LNCAP (cell line): Measurements from ENCODE around the gene NEK11.

Experiments
- TF ChIP-seq, protein P1 (sequence below): fragments of 450-650 bp; IDR thresholded peaks from 2 replicates; pipeline ENCODE4 v1.5.1; 2017; ENCODE audit warnings: mild to moderate bottlenecking

NEK11 gene

DNA sequence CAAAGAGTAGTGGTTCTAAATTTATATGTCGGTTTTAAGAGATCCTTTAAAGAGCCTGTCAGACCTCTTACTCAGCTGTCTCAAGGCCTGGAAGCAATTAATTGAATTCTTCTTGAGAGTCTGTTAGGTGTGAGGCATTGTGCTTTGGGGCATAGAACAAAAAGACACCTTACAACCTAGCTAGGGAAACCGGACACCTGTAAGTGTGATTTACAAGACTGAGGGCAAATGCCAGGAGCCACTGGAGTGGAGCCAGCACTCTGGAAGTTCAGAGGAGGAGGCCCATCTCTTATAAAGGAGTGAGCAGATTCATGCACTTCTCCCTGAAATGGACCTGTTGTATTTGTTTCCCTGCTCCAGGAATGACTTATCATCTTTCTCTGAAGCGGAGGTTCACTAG is 257.2 kb downstream of the NEK11 start:
- TF ChIP-seq, protein P1, sequence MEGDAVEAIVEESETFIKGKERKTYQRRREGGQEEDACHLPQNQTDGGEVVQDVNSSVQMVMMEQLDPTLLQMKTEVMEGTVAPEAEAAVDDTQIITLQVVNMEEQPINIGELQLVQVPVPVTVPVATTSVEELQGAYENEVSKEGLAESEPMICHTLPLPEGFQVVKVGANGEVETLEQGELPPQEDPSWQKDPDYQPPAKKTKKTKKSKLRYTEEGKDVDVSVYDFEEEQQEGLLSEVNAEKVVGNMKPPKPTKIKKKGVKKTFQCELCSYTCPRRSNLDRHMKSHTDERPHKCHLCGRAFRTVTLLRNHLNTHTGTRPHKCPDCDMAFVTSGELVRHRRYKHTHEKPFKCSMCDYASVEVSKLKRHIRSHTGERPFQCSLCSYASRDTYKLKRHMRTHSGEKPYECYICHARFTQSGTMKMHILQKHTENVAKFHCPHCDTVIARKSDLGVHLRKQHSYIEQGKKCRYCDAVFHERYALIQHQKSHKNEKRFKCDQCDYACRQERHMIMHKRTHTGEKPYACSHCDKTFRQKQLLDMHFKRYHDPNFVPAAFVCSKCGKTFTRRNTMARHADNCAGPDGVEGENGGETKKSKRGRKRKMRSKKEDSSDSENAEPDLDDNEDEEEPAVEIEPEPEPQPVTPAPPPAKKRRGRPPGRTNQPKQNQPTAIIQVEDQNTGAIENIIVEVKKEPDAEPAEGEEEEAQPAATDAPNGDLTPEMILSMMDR, result no peak

DNA sequence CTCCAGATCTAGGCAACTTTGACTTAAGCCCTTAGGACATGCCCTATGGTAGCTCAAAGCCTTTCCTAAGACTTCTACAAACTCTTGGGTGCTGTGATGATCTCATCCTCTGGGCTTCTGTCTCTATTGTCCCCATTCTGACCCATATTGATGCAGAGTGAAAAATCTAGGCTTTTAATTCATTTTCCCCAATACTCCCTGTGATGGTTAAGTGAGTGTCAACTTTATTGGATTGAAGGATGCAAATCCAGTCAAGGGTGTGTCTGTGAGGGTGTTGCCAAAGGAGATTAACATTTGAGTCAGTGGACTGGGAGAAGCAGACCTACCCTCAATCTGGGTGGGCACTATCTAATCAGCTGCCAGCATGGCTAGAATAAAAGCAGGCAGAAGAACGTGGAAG is 257.6 kb downstream of the NEK11 start:
- TF ChIP-seq, protein P1, result no peak

DNA sequence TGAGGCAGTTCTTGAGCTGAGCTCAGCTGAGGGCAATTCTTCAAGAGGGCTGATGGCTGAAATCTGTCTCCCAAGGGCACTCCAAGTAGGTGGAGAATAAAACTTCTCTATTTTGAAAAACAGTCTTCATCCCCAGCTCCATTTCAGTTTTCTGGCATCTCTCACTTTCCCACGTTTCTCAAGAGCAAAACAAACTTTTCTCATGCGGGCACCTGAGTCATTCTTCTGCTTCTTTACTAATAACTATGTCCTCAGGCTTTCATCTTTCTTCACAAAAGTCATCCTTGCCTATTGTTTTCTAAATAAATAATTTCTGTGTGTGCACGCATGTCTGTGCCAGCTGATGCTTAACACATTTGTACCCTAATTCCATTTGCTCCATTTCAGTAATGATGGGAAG is 258.8 kb downstream of the NEK11 start:
- TF ChIP-seq, protein P1, result no peak

DNA sequence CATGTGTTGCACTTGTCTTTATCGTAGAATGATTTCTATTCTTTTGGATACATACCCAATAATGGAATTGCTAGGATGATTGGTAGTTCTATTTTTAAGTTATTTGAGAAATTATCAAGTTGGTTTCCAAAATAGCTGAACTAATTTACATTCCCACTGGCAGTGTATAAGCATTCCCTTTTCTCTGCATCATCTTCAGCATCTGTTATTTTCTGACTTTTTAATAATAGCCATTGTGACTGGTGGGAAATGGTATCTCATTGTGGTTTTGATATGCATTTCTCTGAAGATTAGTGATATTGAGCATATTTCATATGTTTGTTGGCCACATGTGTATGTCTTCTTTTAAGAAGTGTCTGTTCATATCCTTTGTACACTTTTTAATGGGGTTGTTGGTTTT is 273.2 kb downstream of the NEK11 start:
- TF ChIP-seq, protein P1, result no peak

DNA sequence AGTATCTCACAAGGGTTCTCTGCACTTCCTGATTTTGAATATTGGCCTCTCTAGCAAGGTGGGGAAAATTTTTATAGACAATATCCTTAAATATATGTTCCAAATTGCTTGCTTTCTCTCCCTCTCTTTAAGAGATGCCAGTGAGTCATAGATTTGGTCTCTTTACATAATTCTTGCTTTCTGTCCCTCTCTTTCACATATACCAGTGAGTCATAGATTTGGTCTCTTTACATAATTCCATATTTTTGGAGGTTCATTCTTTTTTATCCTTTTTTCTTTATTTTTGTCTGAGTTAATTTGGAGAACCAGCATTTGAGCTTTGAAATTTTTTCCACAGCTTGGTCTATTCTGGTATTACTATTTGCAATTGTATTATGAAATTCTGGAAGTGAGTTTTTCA is 277.2 kb downstream of the NEK11 start:
- TF ChIP-seq, protein P1, result no peak

DNA sequence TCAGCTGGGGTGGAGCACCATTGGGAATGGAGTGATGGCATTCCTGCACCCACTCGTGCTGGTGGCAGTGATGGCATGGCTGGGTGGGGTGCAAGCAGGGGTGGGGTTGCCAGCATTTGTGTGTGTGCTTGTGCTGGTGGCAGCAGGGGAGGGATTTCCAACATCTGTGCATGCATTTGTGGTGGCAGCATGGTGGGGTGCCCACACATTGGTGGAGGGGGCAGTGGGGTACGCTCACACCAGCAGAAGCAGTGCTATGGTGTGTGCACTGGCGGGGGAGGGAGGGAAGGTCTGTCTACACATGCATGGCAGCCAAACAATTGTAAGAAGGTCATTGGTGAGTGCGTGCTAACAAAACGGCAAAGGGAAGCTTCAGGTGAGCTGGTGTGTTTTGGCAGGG is 278.2 kb downstream of the NEK11 start:
- TF ChIP-seq, protein P1, result no peak

DNA sequence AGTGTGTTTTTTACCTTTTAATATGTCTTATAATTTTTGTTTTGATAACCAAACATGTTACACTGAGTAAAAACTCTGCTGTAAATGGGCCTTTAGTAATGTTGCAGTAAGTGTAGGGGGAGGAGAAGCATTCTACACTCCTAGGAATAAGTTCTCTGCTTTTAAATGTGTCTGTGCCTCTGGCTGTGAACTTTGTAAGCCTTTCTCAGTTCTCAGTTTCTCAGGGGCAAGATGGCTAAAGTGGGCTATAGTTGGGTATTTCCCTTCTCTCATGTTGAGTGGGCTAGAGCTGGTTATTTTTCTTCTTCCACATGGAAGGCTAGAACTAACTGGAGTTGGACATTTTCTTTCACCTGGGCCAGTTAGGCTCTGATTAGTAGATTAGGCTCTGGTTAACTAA is 279.6 kb downstream of the NEK11 start:
- TF ChIP-seq, protein P1, result no peak

DNA sequence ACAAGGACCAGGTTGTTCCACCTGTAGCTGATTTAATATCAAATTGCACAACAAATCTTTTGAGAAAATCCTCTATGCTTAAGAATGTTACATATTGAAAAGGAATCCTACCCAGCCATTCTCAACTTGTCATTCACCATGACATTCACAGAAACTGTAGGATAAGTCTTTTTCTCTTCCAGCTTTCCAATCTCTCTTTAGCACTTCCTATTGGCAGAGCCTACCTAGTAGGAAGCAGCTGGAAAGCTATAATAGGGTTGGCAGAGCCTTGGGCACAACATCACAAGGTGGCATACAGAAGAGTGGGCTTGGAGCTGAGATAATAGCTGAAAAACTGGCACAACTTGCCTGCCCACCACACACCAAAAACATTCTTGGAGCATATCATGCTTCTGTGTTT is 287.6 kb downstream of the NEK11 start:
- TF ChIP-seq, protein P1, result no peak
